Pancreas (tissue), 10 donors: ENCODE results near the gene ACHE. TPM values are rescaled to one million over a fixed set of nuclear protein-coding genes. Genes with fewer than 3 reads are reported as not detected.

ENCODE experiments used
- ATAC-seq, 4 donors: fragments of 200-7000 bp; cut with Tn5 transposase; one replicate each; pipeline versions ENCODE4 v1.8.0 to v1.9.1; 2020; ENCODE audit warnings: mild to moderate bottlenecking in 4 of 4, moderate library complexity in 4 of 4
- DNase-seq, 6 donors: peaks; one replicate each; pipeline ENCODE4 v3.0.0-alpha.2; 2020
- FAIRE-seq: peaks from 2 replicates; lab custom pipeline; 2012; peaks lifted over from hg19 to GRCh38; lab: Jason Lieb, UNC
- H3K27ac ChIP-seq, 4 donors: fragments of 200-600 bp; sonication (generic); 1 replicate in 3 of 4; 2 replicates in 1 of 4; pipeline versions ENCODE4 v1.5.0 to v1.8.0; 2020
- H3K27me3 ChIP-seq, 4 donors: fragments of 200-600 bp; one replicate each; pipeline ENCODE4 v1.8.0; 2021
- H3K36me3 ChIP-seq, 3 donors: fragments of 200-600 bp; sonication (generic) in 1 of 3; one replicate each; pipeline versions ENCODE4 v1.5.0 to v1.8.0; 2020 to 2021
- H3K4me1 ChIP-seq, 3 donors: fragments of 200-600 bp; one replicate each; pipeline ENCODE4 v1.8.0; 2021
- H3K4me3 ChIP-seq, 4 donors: fragments of 200-600 bp; sonication (generic) in 2 of 4; one replicate each; pipeline versions ENCODE4 v1.5.0 to v1.8.0; 2020 to 2021
- H3K9me3 ChIP-seq, 4 donors: fragments of 200-600 bp; one replicate each; pipeline ENCODE4 v1.8.0; 2021
- WGBS, 2 donors: extraction: QIAGEN DNeasy Blood & Tissue Kit; methylation state at CpG; one replicate each; pipeline ENCODE4 v1.1.7; 2013; 5-methylcytosine and 5-hydroxymethylcytosine counted together
- intact Hi-C, 3 donors: fragments of 100-400 bp; cut with DNase I; formaldehyde crosslinking; loops; one replicate each; pipeline versions ENCODE4 v1.11.1 to v1.14.2; 2022
- polyA plus RNA-seq, 2 donors: library from polyadenylated mRNA; stranded (reverse); fragments of 200-250 nt; gene quantifications; one replicate each; pipeline ENCODE4 v1.2.3, GENCODE V29; 2013
- total RNA-seq, 6 donors: library from RNA; stranded (reverse); fragmentation: NEBNext Ultra II Directional in 4 of 6; extraction: Animal tissue kit (Norgen Biotek cat#: 25700) in 4 of 6; gene quantifications; one replicate each; pipeline versions ENCODE4 v1.2.1 to v1.2.4, GENCODE V29; 2021 to 2023
- TF ChIP-seq, protein P1 (sequence below), 4 donors: fragments of 200-600 bp; sonication (generic) in 3 of 4; IDR thresholded peaks; one replicate each; pipeline versions ENCODE4 v1.5.0 to v1.8.0; 2021; ENCODE audit warnings: antibody characterized with exemption in 4 of 4
- donor health status: healthy with polysubstance abuse.
- donor health status: DM: no; HTN: no; CAD: no; lungs with moderate emphysema.
- donor health status: DM: no; HTN: no; CAD: no.
- donor health status: control.
- donor health status: control.
- donor health status: Bipolar disorder and iron deficiency.
- donor health status: DM: yes; HTN: yes; CAD: no.
- donor health status: DM: no; HTN: no; CAD: no.
- donor health status: DM: no; HTN: no; CAD: no.
- donor health status: DM: yes; HTN: yes; CAD: no.

ACHE gene
- total and polyA plus RNA-seq, 8 donors: 1.2 to 10.9 (median 3.2) TPM

GRCh38 chr7:100879685-100880261 is 15.9 kb downstream of the ACHE start:
- no peaks in the 10 kb centered on the region for H3K9me3 ChIP-seq
- H3K27me3 ChIP-seq: no peaks in the 10 kb centered on the region
- ATAC-seq (no peak), DNase-seq (peak in 1 of 6 donors; percentile 17), FAIRE-seq (no peak)
- H3K4me1 ChIP-seq: peaks cover 8 to 21% (median 14%) of the 10 kb centered on the region in 3 donors
- H3K27ac ChIP-seq: no peak overlapping the region
- TF ChIP-seq, protein P1, sequence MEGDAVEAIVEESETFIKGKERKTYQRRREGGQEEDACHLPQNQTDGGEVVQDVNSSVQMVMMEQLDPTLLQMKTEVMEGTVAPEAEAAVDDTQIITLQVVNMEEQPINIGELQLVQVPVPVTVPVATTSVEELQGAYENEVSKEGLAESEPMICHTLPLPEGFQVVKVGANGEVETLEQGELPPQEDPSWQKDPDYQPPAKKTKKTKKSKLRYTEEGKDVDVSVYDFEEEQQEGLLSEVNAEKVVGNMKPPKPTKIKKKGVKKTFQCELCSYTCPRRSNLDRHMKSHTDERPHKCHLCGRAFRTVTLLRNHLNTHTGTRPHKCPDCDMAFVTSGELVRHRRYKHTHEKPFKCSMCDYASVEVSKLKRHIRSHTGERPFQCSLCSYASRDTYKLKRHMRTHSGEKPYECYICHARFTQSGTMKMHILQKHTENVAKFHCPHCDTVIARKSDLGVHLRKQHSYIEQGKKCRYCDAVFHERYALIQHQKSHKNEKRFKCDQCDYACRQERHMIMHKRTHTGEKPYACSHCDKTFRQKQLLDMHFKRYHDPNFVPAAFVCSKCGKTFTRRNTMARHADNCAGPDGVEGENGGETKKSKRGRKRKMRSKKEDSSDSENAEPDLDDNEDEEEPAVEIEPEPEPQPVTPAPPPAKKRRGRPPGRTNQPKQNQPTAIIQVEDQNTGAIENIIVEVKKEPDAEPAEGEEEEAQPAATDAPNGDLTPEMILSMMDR (IDR thresholded peaks at IDR 0.05): no peak
- 84 to 86% methylated on average over 11 of the region's 11 CpGs for whole genome bisulfite sequencing, 2 donors
- intact Hi-C loops: no loop called here
- H3K4me3 ChIP-seq: no peak overlapping the region
- H3K36me3 ChIP-seq: peaks cover 4 to 34% (median 16%) of the 10 kb centered on the region in 3 donors

GRCh38 chr7:100878685-100879084 is 17.0 kb downstream of the ACHE start:
- peaks cover 4 to 24% (median 16%) of the 10 kb centered on the region in 3 donors for H3K36me3 ChIP-seq
- ATAC-seq (no peak), DNase-seq (no peak), FAIRE-seq (no peak)
- no peak overlapping the region for H3K4me3 ChIP-seq
- TF ChIP-seq, protein P1 (IDR thresholded peaks at IDR 0.05): no peak
- no peak overlapping the region for H3K27ac ChIP-seq
- no peaks in the 10 kb centered on the region for H3K27me3 ChIP-seq
- H3K9me3 ChIP-seq: no peaks in the 10 kb centered on the region
- peaks cover 8 to 27% (median 20%) of the 10 kb centered on the region in 3 donors for H3K4me1 ChIP-seq
- intact Hi-C loops: no loop called here
- 66 to 70% methylated on average over 6 of the region's 6 CpGs for WGBS, 2 donors

GRCh38 chr7:100878013-100878412 is 17.7 kb downstream of the ACHE start:
- H3K27ac ChIP-seq: no peak overlapping the region
- no peaks in the 10 kb centered on the region for H3K27me3 ChIP-seq
- no peak for DNase-seq
- no peaks in the 10 kb centered on the region for H3K9me3 ChIP-seq
- TF ChIP-seq, protein P1 (IDR thresholded peaks at IDR 0.05): no peak
- peaks cover 8 to 27% (median 20%) of the 10 kb centered on the region in 3 donors for H3K4me1 ChIP-seq
- 79 to 83% methylated on average over 7 of the region's 7 CpGs for WGBS, 2 donors
- H3K36me3 ChIP-seq: peaks cover 4 to 20% (median 16%) of the 10 kb centered on the region in 3 donors
- no peak overlapping the region for H3K4me3 ChIP-seq
- no peak for FAIRE-seq
- intact Hi-C loops: no loop called here
- ATAC-seq: no peak

DNA sequence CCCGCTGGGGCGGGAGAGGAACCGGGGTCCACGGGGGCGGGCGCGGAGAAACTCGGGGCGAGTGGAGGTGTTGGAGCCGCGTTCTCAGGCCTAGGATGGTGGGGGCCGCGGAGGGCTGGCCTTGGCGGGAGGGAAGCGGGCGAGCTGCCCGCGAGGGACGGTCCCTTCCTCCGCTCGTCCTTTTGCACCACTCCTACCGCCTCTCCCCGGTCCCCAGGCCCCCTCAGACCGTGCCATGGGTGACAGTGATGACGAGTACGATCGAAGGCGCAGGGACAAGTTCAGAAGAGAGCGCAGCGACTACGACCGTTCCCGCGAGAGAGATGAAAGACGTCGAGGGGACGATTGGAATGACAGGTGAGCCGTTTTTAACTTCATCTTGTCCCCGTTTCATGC is 20.3 kb downstream of the ACHE start:
- DNase-seq: no peak
- Histone ChIP-seq H3K36me3 (peaks cover 0 to 19% (median 13%) of the 10 kb centered on the region in 3 donors), H3K4me3 (peak overlapping the region; percentile 88 to 97 (median 90)), H3K27me3 (no peaks in the 10 kb centered on the region), H3K9me3 (no peaks in the 10 kb centered on the region), H3K4me1 (peaks cover 8 to 27% (median 20%) of the 10 kb centered on the region in 3 donors), H3K27ac (peak overlapping the region; percentile 84 to 94 (median 87))
- TF ChIP-seq, protein P1 (IDR thresholded peaks at IDR 0.05): no peak
- 0 to 1% methylated on average over 33 to 39 of the region's 39 CpGs for WGBS, 2 donors
- intact Hi-C loops: no loop called here
- no peak for FAIRE-seq
- peak; percentile 46 to 55 (median 54) for ATAC-seq
